Liver (tissue), 9 donors: ENCODE results near the gene STC2. TPM values are rescaled to one million over a fixed set of nuclear protein-coding genes. Genes with fewer than 3 reads are reported as not detected.

ENCODE experiments used
- DNase-seq: peaks from one replicate; pipeline ENCODE4 v3.0.0-alpha.2; 2017; ENCODE audit warnings: low spot score
- H3K27ac ChIP-seq, 2 donors: one replicate each; pipeline ENCODE4 v1.7.0; 2013; ENCODE audit warnings: inconsistent platforms in 2 of 2, low read length in 2 of 2, control low read depth in 1 of 2, low read depth in 1 of 2, mild to moderate bottlenecking in 1 of 2
- H3K27me3 ChIP-seq, 4 donors: one replicate each; pipeline versions ENCODE4 v1.6.1 to v1.7.0; 2013; ENCODE audit warnings: low read length in 3 of 4, inconsistent platforms in 1 of 4, mild to moderate bottlenecking in 1 of 4, moderate library complexity in 1 of 4; ENCODE audit not compliant: control insufficient read depth in 4 of 4, insufficient read depth in 4 of 4
- H3K36me3 ChIP-seq, 4 donors: one replicate each; pipeline versions ENCODE4 v1.6.1 to v1.7.0; 2013; ENCODE audit warnings: low read length in 3 of 4, mild to moderate bottlenecking in 3 of 4, low read depth in 1 of 4, moderate library complexity in 1 of 4; ENCODE audit not compliant: control insufficient read depth in 4 of 4, insufficient read depth in 3 of 4
- H3K4me1 ChIP-seq, 4 donors: one replicate each; pipeline versions ENCODE4 v1.6.1 to v1.7.0; 2013; ENCODE audit warnings: low read length in 3 of 4, mild to moderate bottlenecking in 3 of 4, moderate library complexity in 1 of 4; ENCODE audit not compliant: control insufficient read depth in 4 of 4, insufficient read depth in 4 of 4
- H3K4me3 ChIP-seq, 3 donors: one replicate each; pipeline versions ENCODE4 v1.6.1 to v1.7.0; 2013; ENCODE audit warnings: low read length in 3 of 3, control low read depth in 1 of 3, low read depth in 1 of 3, mild to moderate bottlenecking in 1 of 3
- H3K9ac ChIP-seq, 2 donors: one replicate each; pipeline ENCODE4 v1.7.0; 2013; ENCODE audit warnings: low read length in 2 of 2, mild to moderate bottlenecking in 2 of 2, moderate library complexity in 2 of 2, control low read depth in 1 of 2, low read depth in 1 of 2
- H3K9me3 ChIP-seq, 4 donors: one replicate each; pipeline versions ENCODE4 v1.6.1 to v1.7.0; 2013; ENCODE audit warnings: low read length in 3 of 4; ENCODE audit not compliant: control insufficient read depth in 4 of 4
- CTCF ChIP-seq: fragments of 150-350 bp; IDR thresholded peaks from 2 replicates; pipeline ENCODE4 v1.5.1; 2017; ENCODE audit warnings: improper control_type of control experiment, low read depth, low read length; ENCODE audit not compliant: missing input control
- EGR1 ChIP-seq, 2 donors: IDR thresholded peaks; 2 replicates each; pipeline ENCODE4 v1.6.1; 2016 to 2018; ENCODE audit warnings: antibody characterized with exemption in 2 of 2, low read depth in 2 of 2
- FOXA1 ChIP-seq: IDR thresholded peaks from 2 replicates; pipeline ENCODE4 v1.6.1; 2016; ENCODE audit warnings: antibody characterized with exemption
- GABPA ChIP-seq, 2 donors: IDR thresholded peaks in 1 of 2; conservative IDR thresholded peaks in 1 of 2; 2 replicates each; pipeline ENCODE4 v1.6.1; 2016; ENCODE audit warnings: antibody characterized with exemption in 2 of 2, mild to moderate bottlenecking in 1 of 2, moderate library complexity in 1 of 2
- HNF4A ChIP-seq, 2 donors: conservative IDR thresholded peaks; 2 replicates each; pipeline ENCODE4 v1.6.1; 2016; ENCODE audit warnings: antibody characterized with exemption in 2 of 2, mild to moderate bottlenecking in 2 of 2
- HNF4G ChIP-seq: IDR thresholded peaks from 2 replicates; pipeline ENCODE4 v1.6.1; 2016; ENCODE audit warnings: antibody characterized with exemption
- JUND ChIP-seq, 2 donors: IDR thresholded peaks; 2 replicates each; pipeline ENCODE4 v1.6.1; 2016; ENCODE audit warnings: antibody characterized with exemption in 2 of 2
- MAX ChIP-seq: IDR thresholded peaks from 2 replicates; pipeline ENCODE4 v1.6.1; 2016; ENCODE audit warnings: antibody characterized with exemption
- NR2F2 ChIP-seq: IDR thresholded peaks from 2 replicates; pipeline ENCODE4 v1.6.1; 2016; ENCODE audit warnings: antibody characterized with exemption
- RXRA ChIP-seq, 2 donors: IDR thresholded peaks; 2 replicates each; pipeline ENCODE4 v1.6.1; 2017 to 2018; ENCODE audit warnings: antibody characterized with exemption in 2 of 2, mild to moderate bottlenecking in 1 of 2
- SP1 ChIP-seq: IDR thresholded peaks from 2 replicates; pipeline ENCODE4 v1.6.1; 2018; ENCODE audit warnings: antibody characterized with exemption, mild to moderate bottlenecking
- YY1 ChIP-seq: IDR thresholded peaks from 2 replicates; pipeline ENCODE4 v1.6.1; 2016; ENCODE audit warnings: antibody characterized with exemption, mild to moderate bottlenecking
- WGBS: extraction: QIAGEN DNeasy Blood & Tissue Kit; methylation state at CpG from one replicate; pipeline ENCODE4 v1.1.7; 2013; 5-methylcytosine and 5-hydroxymethylcytosine counted together
- polyA plus RNA-seq, 2 donors: library from polyadenylated mRNA; stranded (reverse) in 1 of 2; unstranded in 1 of 2; fragments of 200-250 nt in 1 of 2; fragments of >200 nt in 1 of 2; fragmentation: Nextera tagmentation in 1 of 2; extraction: Ambion mirVana in 1 of 2; gene quantifications; one replicate each; pipeline versions ENCODE4 v1.2.1 to v1.2.3, GENCODE V29; 2013 to 2015
- total RNA-seq, 2 donors: library from RNA; depleted of rRNA; stranded (reverse); fragments of >200 nt; gene quantifications; one replicate each; pipeline ENCODE4 v1.2.3, GENCODE V29; 2014
- TF ChIP-seq, protein P1 (sequence below): IDR thresholded peaks from 2 replicates; pipeline ENCODE4 v1.6.1; 2016; ENCODE audit warnings: antibody characterized with exemption
- TF ChIP-seq, protein P2 (sequence below): IDR thresholded peaks from 2 replicates; pipeline ENCODE4 v1.6.1; 2016; ENCODE audit warnings: antibody characterized with exemption
- TF ChIP-seq, protein P3 (sequence below): IDR thresholded peaks from 2 replicates; pipeline ENCODE4 v1.6.1; 2016; ENCODE audit warnings: antibody characterized with exemption, mild to moderate bottlenecking
- donor health status: healthy.
- donor health status: healthy.
- donor health status: healthy.
- donor health status: healthy.
- donor health status: healthy.

Gene STC2
- total and polyA plus RNA-seq, 4 donors, result 0.04 to 0.18 (median 0.17) TPM; not detected in 1

- H3K4me1 ChIP-seq, result peaks cover 11 to 25% (median 23%) of the 10 kb centered on the region in 4 donors
- H3K9me3 ChIP-seq, result no peaks in the 10 kb centered on the region
- TF ChIP-seq, protein P1, sequence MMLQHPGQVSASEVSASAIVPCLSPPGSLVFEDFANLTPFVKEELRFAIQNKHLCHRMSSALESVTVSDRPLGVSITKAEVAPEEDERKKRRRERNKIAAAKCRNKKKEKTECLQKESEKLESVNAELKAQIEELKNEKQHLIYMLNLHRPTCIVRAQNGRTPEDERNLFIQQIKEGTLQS, result no peak
- TF ChIP-seq JUND (IDR thresholded peaks at IDR 0.05) (no peak), FOXA1 (no peak), RXRA (IDR thresholded peaks at IDR 0.05) (no peak), HNF4A (conservative IDR thresholded peaks at IDR 0.05) (no peak), MAX (no peak), CTCF (no peak), HNF4G (no peak), EGR1 (IDR thresholded peaks at IDR 0.05; ENCODE audit: low read depth in 2 of 2) (no peak), SP1 (no peak), YY1 (no peak), GABPA (IDR thresholded peaks at IDR 0.05 in 1 of 2, conservative IDR thresholded peaks at IDR 0.05 in 1 of 2) (no peak), NR2F2 (no peak)
- TF ChIP-seq, protein P2, sequence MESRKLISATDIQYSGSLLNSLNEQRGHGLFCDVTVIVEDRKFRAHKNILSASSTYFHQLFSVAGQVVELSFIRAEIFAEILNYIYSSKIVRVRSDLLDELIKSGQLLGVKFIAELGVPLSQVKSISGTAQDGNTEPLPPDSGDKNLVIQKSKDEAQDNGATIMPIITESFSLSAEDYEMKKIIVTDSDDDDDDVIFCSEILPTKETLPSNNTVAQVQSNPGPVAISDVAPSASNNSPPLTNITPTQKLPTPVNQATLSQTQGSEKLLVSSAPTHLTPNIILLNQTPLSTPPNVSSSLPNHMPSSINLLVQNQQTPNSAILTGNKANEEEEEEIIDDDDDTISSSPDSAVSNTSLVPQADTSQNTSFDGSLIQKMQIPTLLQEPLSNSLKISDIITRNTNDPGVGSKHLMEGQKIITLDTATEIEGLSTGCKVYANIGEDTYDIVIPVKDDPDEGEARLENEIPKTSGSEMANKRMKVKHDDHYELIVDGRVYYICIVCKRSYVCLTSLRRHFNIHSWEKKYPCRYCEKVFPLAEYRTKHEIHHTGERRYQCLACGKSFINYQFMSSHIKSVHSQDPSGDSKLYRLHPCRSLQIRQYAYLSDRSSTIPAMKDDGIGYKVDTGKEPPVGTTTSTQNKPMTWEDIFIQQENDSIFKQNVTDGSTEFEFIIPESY, result no peak
- TF ChIP-seq, protein P3, sequence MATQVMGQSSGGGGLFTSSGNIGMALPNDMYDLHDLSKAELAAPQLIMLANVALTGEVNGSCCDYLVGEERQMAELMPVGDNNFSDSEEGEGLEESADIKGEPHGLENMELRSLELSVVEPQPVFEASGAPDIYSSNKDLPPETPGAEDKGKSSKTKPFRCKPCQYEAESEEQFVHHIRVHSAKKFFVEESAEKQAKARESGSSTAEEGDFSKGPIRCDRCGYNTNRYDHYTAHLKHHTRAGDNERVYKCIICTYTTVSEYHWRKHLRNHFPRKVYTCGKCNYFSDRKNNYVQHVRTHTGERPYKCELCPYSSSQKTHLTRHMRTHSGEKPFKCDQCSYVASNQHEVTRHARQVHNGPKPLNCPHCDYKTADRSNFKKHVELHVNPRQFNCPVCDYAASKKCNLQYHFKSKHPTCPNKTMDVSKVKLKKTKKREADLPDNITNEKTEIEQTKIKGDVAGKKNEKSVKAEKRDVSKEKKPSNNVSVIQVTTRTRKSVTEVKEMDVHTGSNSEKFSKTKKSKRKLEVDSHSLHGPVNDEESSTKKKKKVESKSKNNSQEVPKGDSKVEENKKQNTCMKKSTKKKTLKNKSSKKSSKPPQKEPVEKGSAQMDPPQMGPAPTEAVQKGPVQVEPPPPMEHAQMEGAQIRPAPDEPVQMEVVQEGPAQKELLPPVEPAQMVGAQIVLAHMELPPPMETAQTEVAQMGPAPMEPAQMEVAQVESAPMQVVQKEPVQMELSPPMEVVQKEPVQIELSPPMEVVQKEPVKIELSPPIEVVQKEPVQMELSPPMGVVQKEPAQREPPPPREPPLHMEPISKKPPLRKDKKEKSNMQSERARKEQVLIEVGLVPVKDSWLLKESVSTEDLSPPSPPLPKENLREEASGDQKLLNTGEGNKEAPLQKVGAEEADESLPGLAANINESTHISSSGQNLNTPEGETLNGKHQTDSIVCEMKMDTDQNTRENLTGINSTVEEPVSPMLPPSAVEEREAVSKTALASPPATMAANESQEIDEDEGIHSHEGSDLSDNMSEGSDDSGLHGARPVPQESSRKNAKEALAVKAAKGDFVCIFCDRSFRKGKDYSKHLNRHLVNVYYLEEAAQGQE, result no peak
- no peak overlapping the region for H3K9ac ChIP-seq
- peaks cover 2 to 11% (median 9%) of the 10 kb centered on the region in 4 donors for H3K27me3 ChIP-seq
- H3K4me3 ChIP-seq, result no peak overlapping the region
- no peaks in the 10 kb centered on the region for H3K36me3 ChIP-seq
- WGBS, result 88% methylated on average over 4 of the region's 4 CpGs
- no peak for DNase-seq
- no peak overlapping the region for H3K27ac ChIP-seq
Measured at GRCh38 chr5:173331287-173331686, 3.1 kb upstream of the STC2 start.
